Neural crest cell (in vitro differentiated cells): ENCODE measurements around the gene KCNAB2. TPM values are rescaled to one million over a fixed set of nuclear protein-coding genes. Genes with fewer than 3 reads are reported as not detected.
"Not testable (repeated sequence)": the region's sequence is repeated elsewhere in the genome, so short reads cannot be mapped to it uniquely, and the experiment has no call there.

ENCODE experiments used
- DNase-seq: peaks from one replicate; pipeline ENCODE4 v3.0.0; 2021; ENCODE audit warnings: low read depth, mixed read lengths, low spot score
- H3K27ac Mint-ChIP-seq: one replicate; pipeline ENCODE4 v1.8.0; 2021; ENCODE audit warnings: mild to moderate bottlenecking, mixed read lengths; ENCODE audit not compliant: unreplicated experiment
- H3K27me3 Mint-ChIP-seq: 2 replicates; pipeline ENCODE4 v1.8.0; 2021; ENCODE audit warnings: low read depth, mild to moderate bottlenecking, mixed read lengths
- H3K36me3 Mint-ChIP-seq: 2 replicates; pipeline ENCODE4 v1.8.0; 2021; ENCODE audit warnings: low read depth, mild to moderate bottlenecking, mixed read lengths
- H3K4me1 Mint-ChIP-seq: 2 replicates; pipeline ENCODE4 v1.8.0; 2021; ENCODE audit warnings: mixed read lengths
- H3K4me3 Mint-ChIP-seq: one replicate; pipeline ENCODE4 v1.8.0; 2021; ENCODE audit warnings: mild to moderate bottlenecking, mixed read lengths
- H3K9me3 Mint-ChIP-seq: 2 replicates; pipeline ENCODE4 v1.8.0; 2021; ENCODE audit warnings: mixed read lengths
- total RNA-seq: library from RNA; stranded (reverse); gene quantifications from 2 replicates; pipeline ENCODE4 v1.2.1, GENCODE V29; 2021
- TF ChIP-seq, protein P1 (sequence below): fragments of 200-600 bp; sonication (generic); conservative IDR thresholded peaks from 2 replicates; pipeline ENCODE4 v1.5.0; 2021; ENCODE audit warnings: antibody characterized with exemption, mild to moderate bottlenecking

KCNAB2 gene
- total RNA-seq, 1 donor from 2014 or later: 8.3 TPM

- H3K27ac Mint-ChIP-seq: no peak overlapping the region
- H3K27me3 Mint-ChIP-seq: no peaks in the 10 kb centered on the region
- H3K4me1 Mint-ChIP-seq: no peaks in the 10 kb centered on the region
- TF ChIP-seq, protein P1, sequence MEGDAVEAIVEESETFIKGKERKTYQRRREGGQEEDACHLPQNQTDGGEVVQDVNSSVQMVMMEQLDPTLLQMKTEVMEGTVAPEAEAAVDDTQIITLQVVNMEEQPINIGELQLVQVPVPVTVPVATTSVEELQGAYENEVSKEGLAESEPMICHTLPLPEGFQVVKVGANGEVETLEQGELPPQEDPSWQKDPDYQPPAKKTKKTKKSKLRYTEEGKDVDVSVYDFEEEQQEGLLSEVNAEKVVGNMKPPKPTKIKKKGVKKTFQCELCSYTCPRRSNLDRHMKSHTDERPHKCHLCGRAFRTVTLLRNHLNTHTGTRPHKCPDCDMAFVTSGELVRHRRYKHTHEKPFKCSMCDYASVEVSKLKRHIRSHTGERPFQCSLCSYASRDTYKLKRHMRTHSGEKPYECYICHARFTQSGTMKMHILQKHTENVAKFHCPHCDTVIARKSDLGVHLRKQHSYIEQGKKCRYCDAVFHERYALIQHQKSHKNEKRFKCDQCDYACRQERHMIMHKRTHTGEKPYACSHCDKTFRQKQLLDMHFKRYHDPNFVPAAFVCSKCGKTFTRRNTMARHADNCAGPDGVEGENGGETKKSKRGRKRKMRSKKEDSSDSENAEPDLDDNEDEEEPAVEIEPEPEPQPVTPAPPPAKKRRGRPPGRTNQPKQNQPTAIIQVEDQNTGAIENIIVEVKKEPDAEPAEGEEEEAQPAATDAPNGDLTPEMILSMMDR: no peak
- H3K36me3 Mint-ChIP-seq: no peaks in the 10 kb centered on the region
- no peak for DNase-seq
- no peaks in the 10 kb centered on the region for H3K9me3 Mint-ChIP-seq
- no peak overlapping the region for H3K4me3 Mint-ChIP-seq
Measured at GRCh38 chr1:6074192-6074901, 28.7 kb downstream of the KCNAB2 start.

DNA sequence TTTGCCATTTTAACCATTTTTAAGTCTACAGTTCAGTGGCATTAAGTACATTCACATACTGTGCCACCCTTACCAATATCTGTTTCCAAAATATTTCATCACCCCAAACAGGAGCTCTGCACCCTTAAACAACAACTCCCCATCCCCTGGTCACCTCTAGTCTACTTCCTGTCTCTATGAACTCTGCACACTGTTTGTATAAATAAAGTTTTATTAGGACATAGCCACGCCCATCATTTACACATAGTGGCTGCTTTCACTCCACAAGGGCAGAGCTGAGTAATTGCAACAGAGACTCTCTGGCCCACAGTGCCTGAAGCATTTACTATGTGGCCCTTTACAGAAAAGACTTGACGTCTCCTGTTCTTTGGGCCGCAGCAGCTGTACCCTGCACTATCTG lies 30.1 kb downstream of the KCNAB2 start:
- H3K4me3 Mint-ChIP-seq: no peak overlapping the region
- H3K4me1 Mint-ChIP-seq: no peaks in the 10 kb centered on the region
- no peak for DNase-seq
- H3K36me3 Mint-ChIP-seq: no peaks in the 10 kb centered on the region
- no peaks in the 10 kb centered on the region for H3K9me3 Mint-ChIP-seq
- H3K27me3 Mint-ChIP-seq: no peaks in the 10 kb centered on the region
- TF ChIP-seq, protein P1: no peak
- no peak overlapping the region for H3K27ac Mint-ChIP-seq

- not testable (repeated sequence) for H3K4me3 Mint-ChIP-seq, H3K27me3 Mint-ChIP-seq, H3K4me1 Mint-ChIP-seq, DNase-seq, H3K36me3 Mint-ChIP-seq, H3K27ac Mint-ChIP-seq, H3K9me3 Mint-ChIP-seq
Measured at GRCh38 chr1:6077061-6077460, 31.4 kb downstream of the KCNAB2 start.

DNA sequence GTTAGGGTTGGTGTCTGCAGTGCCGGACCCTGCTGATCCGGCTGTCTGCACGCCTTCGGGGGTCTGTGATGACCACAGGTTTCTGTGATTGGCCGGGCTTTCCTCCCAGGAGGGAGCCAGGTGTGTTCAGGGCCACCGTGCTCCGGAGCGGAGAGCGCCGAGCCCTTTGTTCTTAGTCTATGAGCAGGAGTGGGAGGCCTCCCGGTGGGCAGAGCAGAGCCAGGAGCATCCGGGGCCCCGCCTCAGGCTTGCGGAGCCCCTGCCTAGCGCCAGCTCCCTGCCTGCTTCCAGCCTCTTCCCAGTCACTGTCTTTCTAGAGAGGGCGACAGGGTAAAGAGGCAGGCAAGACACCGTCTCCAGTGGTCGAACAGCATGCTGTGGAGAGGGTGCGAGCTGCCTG lies 31.8 kb downstream of the KCNAB2 start:
- H3K4me3 Mint-ChIP-seq: no peak overlapping the region
- H3K4me1 Mint-ChIP-seq: peaks cover 5% of the 10 kb centered on the region

GRCh38 chr1:6077919-6078318 lies 32.2 kb downstream of the KCNAB2 start:
- Mint-ChIP-seq H3K4me1 (peaks cover 8% of the 10 kb centered on the region), H3K9me3 (no peaks in the 10 kb centered on the region), H3K4me3 (no peak overlapping the region), H3K27me3 (no peaks in the 10 kb centered on the region), H3K36me3 (no peaks in the 10 kb centered on the region), H3K27ac (no peak overlapping the region)
- TF ChIP-seq, protein P1: no peak
- no peak for DNase-seq

More for the DNA sequence above, 31.8 kb downstream of the KCNAB2 start:
- no peak overlapping the region for H3K27ac Mint-ChIP-seq
- TF ChIP-seq, protein P1: no peak
- H3K36me3 Mint-ChIP-seq: no peaks in the 10 kb centered on the region
- no peak for DNase-seq
- H3K27me3 Mint-ChIP-seq: no peaks in the 10 kb centered on the region
- no peaks in the 10 kb centered on the region for H3K9me3 Mint-ChIP-seq

- no peaks in the 10 kb centered on the region for H3K9me3 Mint-ChIP-seq
- no peak for DNase-seq
- H3K36me3 Mint-ChIP-seq: no peaks in the 10 kb centered on the region
- no peak overlapping the region for H3K27ac Mint-ChIP-seq
- TF ChIP-seq, protein P1: no peak
- peaks cover 17% of the 10 kb centered on the region for H3K4me1 Mint-ChIP-seq
- H3K27me3 Mint-ChIP-seq: no peaks in the 10 kb centered on the region
- no peak overlapping the region for H3K4me3 Mint-ChIP-seq
Measured at GRCh38 chr1:6080469-6080868, 34.8 kb downstream of the KCNAB2 start.
